Measurements from ENCODE around the gene BICRA.

BICRA gene

GRCh38 chr19:47686679-47687450, 77.9 kb downstream of the BICRA start:
- H3K9me3 ChIP-seq (ENCODE audit: control insufficient read depth, low read length): no peaks in the 10 kb centered on the region
- H3K4me3 ChIP-seq (ENCODE audit: low read length): no peak overlapping the region
- H3K27me3 ChIP-seq (replicated peaks; ENCODE audit: control insufficient read depth, insufficient read depth, low read length): no peaks in the 10 kb centered on the region
- DNase-seq (ENCODE audit: low read depth): no peak
- H3K9ac ChIP-seq (ENCODE audit: low read length): no peak overlapping the region
- no peaks in the 10 kb centered on the region for H3K4me1 ChIP-seq (ENCODE audit: control insufficient read depth, insufficient read depth, low read length)
- H3K36me3 ChIP-seq (ENCODE audit: control insufficient read depth, insufficient read depth, low read length, severe bottlenecking): peaks cover 30% of the 10 kb centered on the region

DNA sequence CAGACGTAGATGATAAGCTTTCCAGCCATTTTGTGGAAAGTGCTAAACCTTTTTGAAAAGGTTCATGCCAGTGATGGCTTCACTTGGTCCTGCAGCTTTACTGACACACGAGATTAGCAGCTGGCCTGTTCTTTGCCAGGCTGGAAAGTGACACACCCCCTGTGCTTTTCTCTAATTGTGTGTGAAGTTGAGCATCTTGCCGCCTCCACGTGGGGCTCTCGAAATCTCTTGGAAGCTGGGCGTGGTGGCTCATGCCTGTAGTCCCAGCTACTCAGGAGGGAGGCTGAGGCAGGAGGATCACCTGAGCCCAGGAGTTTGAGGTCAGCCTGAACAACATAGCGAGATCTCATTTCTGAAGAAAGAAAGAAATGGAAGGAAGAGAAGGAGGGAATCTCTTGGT, 79.0 kb downstream of the BICRA start:
- DNase-seq (ENCODE audit: low read depth): no peak
- no peaks in the 10 kb centered on the region for H3K27me3 ChIP-seq (replicated peaks; ENCODE audit: control insufficient read depth, insufficient read depth, low read length)
- no peak overlapping the region for H3K4me3 ChIP-seq (ENCODE audit: low read length)
- H3K36me3 ChIP-seq (ENCODE audit: control insufficient read depth, insufficient read depth, low read length, severe bottlenecking): peaks cover 29% of the 10 kb centered on the region
- H3K9ac ChIP-seq (ENCODE audit: low read length): no peak overlapping the region
- no peaks in the 10 kb centered on the region for H3K4me1 ChIP-seq (ENCODE audit: control insufficient read depth, insufficient read depth, low read length)
- no peaks in the 10 kb centered on the region for H3K9me3 ChIP-seq (ENCODE audit: control insufficient read depth, low read length)

- H3K9ac ChIP-seq (ENCODE audit: low read length): no peak overlapping the region
- no peaks in the 10 kb centered on the region for H3K9me3 ChIP-seq (ENCODE audit: control insufficient read depth, low read length)
- peaks cover 19% of the 10 kb centered on the region for H3K36me3 ChIP-seq (ENCODE audit: control insufficient read depth, insufficient read depth, low read length, severe bottlenecking)
- H3K4me3 ChIP-seq (ENCODE audit: low read length): no peak overlapping the region
- H3K4me1 ChIP-seq (ENCODE audit: control insufficient read depth, insufficient read depth, low read length): no peaks in the 10 kb centered on the region
- H3K27me3 ChIP-seq (replicated peaks; ENCODE audit: control insufficient read depth, insufficient read depth, low read length): no peaks in the 10 kb centered on the region
- no peak for DNase-seq (ENCODE audit: low read depth)
These were observed 82.2 kb downstream of the BICRA start for GRCh38 chr19:47691090-47691489.

- Histone ChIP-seq H3K36me3 (ENCODE audit: control insufficient read depth, insufficient read depth, low read length, severe bottlenecking) (peaks cover 19% of the 10 kb centered on the region), H3K9me3 (ENCODE audit: control insufficient read depth, low read length) (no peaks in the 10 kb centered on the region), H3K4me1 (ENCODE audit: control insufficient read depth, insufficient read depth, low read length) (no peaks in the 10 kb centered on the region), H3K4me3 (ENCODE audit: low read length) (no peak overlapping the region), H3K27me3 (replicated peaks; ENCODE audit: control insufficient read depth, insufficient read depth, low read length) (no peaks in the 10 kb centered on the region), H3K9ac (ENCODE audit: low read length) (no peak overlapping the region)
- DNase-seq (ENCODE audit: low read depth): no peak
These were observed 82.8 kb downstream of the BICRA start for GRCh38 chr19:47691782-47692181.

GRCh38 chr19:47693489-47693888, 84.6 kb downstream of the BICRA start:
- Histone ChIP-seq H3K9me3 (ENCODE audit: control insufficient read depth, low read length) (no peaks in the 10 kb centered on the region), H3K9ac (ENCODE audit: low read length) (no peak overlapping the region), H3K36me3 (ENCODE audit: control insufficient read depth, insufficient read depth, low read length, severe bottlenecking) (peaks cover 19% of the 10 kb centered on the region), H3K27me3 (replicated peaks; ENCODE audit: control insufficient read depth, insufficient read depth, low read length) (no peaks in the 10 kb centered on the region), H3K4me1 (ENCODE audit: control insufficient read depth, insufficient read depth, low read length) (peaks cover 4% of the 10 kb centered on the region), H3K4me3 (ENCODE audit: low read length) (no peak overlapping the region)
- DNase-seq (ENCODE audit: low read depth): no peak

DNA sequence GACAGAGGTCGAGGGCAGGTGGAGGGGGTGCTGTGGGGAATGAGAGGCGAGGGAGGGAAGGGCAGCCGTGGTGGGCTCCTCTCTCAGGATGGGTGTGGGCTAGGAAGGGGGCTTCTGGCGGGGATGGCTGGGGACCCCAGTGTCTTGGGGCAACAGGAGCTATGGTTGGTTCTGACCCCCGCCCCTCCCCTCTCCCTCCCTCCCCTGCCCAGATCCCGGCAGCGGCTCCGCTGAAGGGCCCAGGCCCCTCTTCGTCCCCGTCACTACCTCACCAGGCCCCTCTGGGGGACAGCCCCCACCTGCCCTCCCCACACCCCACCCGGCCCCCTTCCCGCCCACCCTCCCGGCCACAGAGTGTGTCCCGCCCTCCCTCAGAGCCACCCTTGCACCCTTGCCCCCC, 85.0 kb downstream of the BICRA start:
- H3K9me3 ChIP-seq (ENCODE audit: control insufficient read depth, low read length): no peaks in the 10 kb centered on the region
- peaks cover 22% of the 10 kb centered on the region for H3K36me3 ChIP-seq (ENCODE audit: control insufficient read depth, insufficient read depth, low read length, severe bottlenecking)
- H3K4me3 ChIP-seq (ENCODE audit: low read length): no peak overlapping the region
- H3K9ac ChIP-seq (ENCODE audit: low read length): no peak overlapping the region
- no peak for DNase-seq (ENCODE audit: low read depth)
- H3K4me1 ChIP-seq (ENCODE audit: control insufficient read depth, insufficient read depth, low read length): peaks cover 4% of the 10 kb centered on the region
- H3K27me3 ChIP-seq (replicated peaks; ENCODE audit: control insufficient read depth, insufficient read depth, low read length): no peaks in the 10 kb centered on the region

DNA sequence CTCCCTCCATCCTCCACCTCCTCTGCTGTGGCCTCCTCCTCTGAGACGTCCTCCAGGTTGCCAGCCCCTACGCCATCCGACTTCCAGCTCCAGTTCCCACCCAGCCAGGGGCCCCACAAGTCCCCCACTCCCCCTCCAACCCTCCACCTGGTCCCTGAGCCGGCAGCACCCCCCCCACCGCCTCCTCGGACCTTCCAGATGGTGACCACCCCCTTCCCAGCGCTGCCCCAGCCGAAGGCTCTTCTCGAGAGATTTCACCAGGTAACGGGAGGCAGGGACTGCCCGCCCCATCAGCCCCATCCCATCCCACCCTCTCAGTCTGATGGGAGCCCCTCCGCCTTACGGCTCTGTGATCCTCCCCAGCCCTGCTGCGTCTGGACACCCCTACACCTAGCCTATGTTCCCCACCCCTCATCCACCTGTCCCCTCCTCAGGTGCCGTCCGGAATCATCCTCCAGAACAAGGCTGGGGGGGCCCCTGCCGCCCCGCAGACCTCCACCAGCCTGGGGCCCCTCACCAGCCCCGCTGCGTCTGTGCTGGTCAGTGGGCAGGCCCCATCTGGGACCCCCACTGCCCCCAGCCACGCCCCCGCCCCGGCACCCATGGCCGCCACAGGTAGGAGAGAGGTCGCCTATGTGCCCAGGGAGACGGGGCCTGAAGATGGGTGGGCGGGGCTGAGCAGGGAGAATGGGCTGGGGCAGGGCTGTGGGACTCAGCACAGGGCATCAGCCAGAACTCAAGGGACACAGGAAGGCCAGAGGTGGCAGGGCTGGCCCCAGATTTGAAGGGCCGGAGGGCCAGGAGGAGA, 85.7 kb downstream of the BICRA start:
- Histone ChIP-seq H3K36me3 (ENCODE audit: control insufficient read depth, insufficient read depth, low read length, severe bottlenecking) (peaks cover 28% of the 10 kb centered on the region), H3K4me3 (ENCODE audit: low read length) (no peak overlapping the region)

GRCh38 chr19:47695533-47696262, 86.8 kb downstream of the BICRA start:
- peaks cover 4% of the 10 kb centered on the region for H3K4me1 ChIP-seq (ENCODE audit: control insufficient read depth, insufficient read depth, low read length)
- DNase-seq (ENCODE audit: low read depth): no peak
- no peaks in the 10 kb centered on the region for H3K27me3 ChIP-seq (replicated peaks; ENCODE audit: control insufficient read depth, insufficient read depth, low read length)
- no peak overlapping the region for H3K4me3 ChIP-seq (ENCODE audit: low read length)
- peaks cover 37% of the 10 kb centered on the region for H3K36me3 ChIP-seq (ENCODE audit: control insufficient read depth, insufficient read depth, low read length, severe bottlenecking)
- no peak overlapping the region for H3K9ac ChIP-seq (ENCODE audit: low read length)
- H3K9me3 ChIP-seq (ENCODE audit: control insufficient read depth, low read length): no peaks in the 10 kb centered on the region

More for the DNA sequence above, 85.7 kb downstream of the BICRA start:
- Histone ChIP-seq H3K4me1 (ENCODE audit: control insufficient read depth, insufficient read depth, low read length) (peaks cover 4% of the 10 kb centered on the region), H3K9me3 (ENCODE audit: control insufficient read depth, low read length) (no peaks in the 10 kb centered on the region), H3K9ac (ENCODE audit: low read length) (no peak overlapping the region), H3K27me3 (replicated peaks; ENCODE audit: control insufficient read depth, insufficient read depth, low read length) (no peaks in the 10 kb centered on the region)
- no peak for DNase-seq (ENCODE audit: low read depth)

- DNase-seq (ENCODE audit: low read depth): no peak
- peaks cover 4% of the 10 kb centered on the region for H3K4me1 ChIP-seq (ENCODE audit: control insufficient read depth, insufficient read depth, low read length)
- no peaks in the 10 kb centered on the region for H3K9me3 ChIP-seq (ENCODE audit: control insufficient read depth, low read length)
- no peak overlapping the region for H3K4me3 ChIP-seq (ENCODE audit: low read length)
- H3K9ac ChIP-seq (ENCODE audit: low read length): no peak overlapping the region
- peaks cover 37% of the 10 kb centered on the region for H3K36me3 ChIP-seq (ENCODE audit: control insufficient read depth, insufficient read depth, low read length, severe bottlenecking)
- H3K27me3 ChIP-seq (replicated peaks; ENCODE audit: control insufficient read depth, insufficient read depth, low read length): no peaks in the 10 kb centered on the region
These were observed 87.7 kb downstream of the BICRA start for GRCh38 chr19:47696635-47697034.

DNA sequence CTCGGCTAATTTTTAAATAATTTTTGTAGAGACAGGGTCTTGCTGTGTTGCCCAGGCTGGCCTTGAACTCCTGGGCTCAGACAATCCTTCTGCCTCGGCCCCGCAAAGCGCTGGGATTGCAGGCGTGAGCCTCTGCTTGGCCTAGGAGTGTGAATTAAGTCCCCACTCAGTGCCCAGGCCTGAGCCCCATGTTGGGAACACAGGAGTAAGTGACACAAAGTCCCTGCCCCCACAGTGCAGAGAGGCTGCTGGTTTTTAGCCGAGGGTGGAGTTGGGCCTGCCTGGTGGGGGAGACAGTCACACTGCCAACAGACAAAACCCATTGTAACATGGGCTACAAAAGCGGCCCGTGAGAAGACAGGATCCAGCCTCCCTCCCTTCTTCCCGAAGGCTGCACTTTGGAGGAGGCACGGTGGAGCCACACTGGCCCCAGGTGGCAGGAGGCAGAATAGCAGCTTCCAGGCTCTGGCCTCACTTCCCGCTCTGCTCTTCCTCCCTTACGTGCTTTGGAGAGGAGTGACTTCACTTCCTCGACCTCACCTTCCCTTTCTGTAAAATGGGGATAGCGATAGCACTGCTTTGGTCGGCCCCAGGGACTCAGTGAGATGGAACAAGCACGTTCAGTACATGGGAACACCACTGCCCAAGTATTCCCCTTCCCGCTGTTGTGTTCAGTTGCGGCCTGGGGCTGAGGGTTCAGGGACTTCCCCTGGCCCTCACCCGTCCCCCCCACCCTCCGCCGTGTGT, 89.1 kb downstream of the BICRA start:
- Histone ChIP-seq H3K36me3 (ENCODE audit: control insufficient read depth, insufficient read depth, low read length, severe bottlenecking) (peaks cover 29% of the 10 kb centered on the region), H3K4me3 (ENCODE audit: low read length) (no peak overlapping the region), H3K27me3 (replicated peaks; ENCODE audit: control insufficient read depth, insufficient read depth, low read length) (no peaks in the 10 kb centered on the region), H3K4me1 (ENCODE audit: control insufficient read depth, insufficient read depth, low read length) (peaks cover 4% of the 10 kb centered on the region), H3K9me3 (ENCODE audit: control insufficient read depth, low read length) (no peaks in the 10 kb centered on the region), H3K9ac (ENCODE audit: low read length) (peak overlapping the region; percentile 50)
- peak; percentile 92 for DNase-seq (ENCODE audit: low read depth)
